GM10266 (cell line): ENCODE data around the gene POLR2L.

Source experiments
- DNase-seq: peaks from one replicate; pipeline ENCODE4 v3.0.0; 2012; ENCODE audit errors: extremely low spot score
- CTCF ChIP-seq: IDR thresholded peaks from 2 replicates; pipeline ENCODE4 v1.5.1; 2012; ENCODE audit warnings: mild to moderate bottlenecking, low read depth; ENCODE audit not compliant: control insufficient read depth, insufficient read depth; ENCODE audit errors: missing control alignments

The POLR2L gene

GRCh38 chr11:837990-838307, 4.4 kb downstream of the POLR2L start:
- TF ChIP-seq CTCF: no peak
- DNase-seq: no peak

- TF ChIP-seq CTCF: no peak
- no peak for DNase-seq
Measured at GRCh38 chr11:837189-837989, 4.9 kb downstream of the POLR2L start.

- no peak for TF ChIP-seq CTCF
- no peak for DNase-seq
Measured at GRCh38 chr11:836700-837099, 5.6 kb downstream of the POLR2L start.

- TF ChIP-seq CTCF: no peak
- DNase-seq: no peak
Measured at GRCh38 chr11:836274-836673, 6.1 kb downstream of the POLR2L start.

GRCh38 chr11:834371-835316, 7.7 kb downstream of the POLR2L start:
- TF ChIP-seq CTCF: no peak
- DNase-seq: no peak

- no peak for TF ChIP-seq CTCF
Measured at GRCh38 chr11:833849-834311, 8.4 kb downstream of the POLR2L start.

More at GRCh38 chr11:833849-834311, 8.4 kb downstream of the POLR2L start:
- DNase-seq: no peak
